Left renal pelvis (tissue), 4 donors: ENCODE data around the gene ERV3-1. TPM values are rescaled to one million over a fixed set of nuclear protein-coding genes. Genes with fewer than 3 reads are reported as not detected.
"Not testable (repeated sequence)": the region's sequence is repeated elsewhere in the genome, so short reads cannot be mapped to it uniquely, and the experiment has no call there.

Source experiments
- DNase-seq, 4 donors: peaks; one replicate each; pipeline ENCODE4 v3.0.0-alpha.2; 2013; ENCODE audit warnings: low read depth in 4 of 4, low spot score in 3 of 4
- polyA plus RNA-seq, 4 donors: library from polyadenylated mRNA; unstranded; fragments of 120-200 nt; gene quantifications; one replicate each; pipeline ENCODE4 v1.2.1, GENCODE V29; 2013; ENCODE audit not compliant: insufficient read length in 4 of 4

Gene ERV3-1
- polyA plus RNA-seq, 4 donors = 23.5 to 51.9 (median 30.8) TPM

- DNase-seq = no peak
These were observed 60.8 kb downstream of the ERV3-1 start for GRCh38 chr7:64945503-64946175.

GRCh38 chr7:64944667-64945502 is 61.6 kb downstream of the ERV3-1 start:
- DNase-seq = not testable (repeated sequence)

Other genes with a start within 250 kb of the ERV3-1 start
- 10 to 100 TPM; 17.7 to 22.5 (median 20.4) TPM for gene ZNF138, start 212.3 kb downstream of the ERV3-1 start, polyA plus RNA-seq
- gene ZNF273, start 103.4 kb downstream of the ERV3-1 start, polyA plus RNA-seq = 10 to 100 TPM in 3 of 4 donors, 1 to 10 TPM in 1; 9.9 to 12.2 (median 11.1) TPM
- 10 to 100 TPM; 28.0 to 59.7 (median 36.6) TPM for gene ZNF117, start 15.7 kb downstream of the ERV3-1 start, polyA plus RNA-seq